ENCODE measurements around the gene TIPRL.

GRCh38 chr1:168137515-168137821 is 41.3 kb upstream of the TIPRL start:
- TF ChIP-seq PKNOX1 (IDR thresholded peaks at IDR 0.05) (no peak), HDGF (IDR thresholded peaks at IDR 0.05; ENCODE audit: borderline replicate concordance) (no peak), L3MBTL2 (conservative IDR thresholded peaks at IDR 0.05) (no peak), ARNT (IDR thresholded peaks at IDR 0.05) (no peak), SUZ12 (IDR thresholded peaks at IDR 0.05) (no peak), TARDBP (IDR thresholded peaks at IDR 0.05) (no peak), FOXM1 (IDR thresholded peaks at IDR 0.05; ENCODE audit: borderline replicate concordance) (no peak), BHLHE40 (IDR thresholded peaks at IDR 0.05; ENCODE audit: borderline replicate concordance) (no peak), CTBP1 (IDR thresholded peaks at IDR 0.05; ENCODE audit: borderline replicate concordance) (no peak)

Measured in HEK293T (cell line).